ENCODE measurements around the gene ZNF618. TPM values are rescaled to one million over a fixed set of nuclear protein-coding genes. Genes with fewer than 3 reads are reported as not detected.

ZNF618 gene
- total RNA-seq, 1 donor from 2014 or later: 12.1 TPM

DNA sequence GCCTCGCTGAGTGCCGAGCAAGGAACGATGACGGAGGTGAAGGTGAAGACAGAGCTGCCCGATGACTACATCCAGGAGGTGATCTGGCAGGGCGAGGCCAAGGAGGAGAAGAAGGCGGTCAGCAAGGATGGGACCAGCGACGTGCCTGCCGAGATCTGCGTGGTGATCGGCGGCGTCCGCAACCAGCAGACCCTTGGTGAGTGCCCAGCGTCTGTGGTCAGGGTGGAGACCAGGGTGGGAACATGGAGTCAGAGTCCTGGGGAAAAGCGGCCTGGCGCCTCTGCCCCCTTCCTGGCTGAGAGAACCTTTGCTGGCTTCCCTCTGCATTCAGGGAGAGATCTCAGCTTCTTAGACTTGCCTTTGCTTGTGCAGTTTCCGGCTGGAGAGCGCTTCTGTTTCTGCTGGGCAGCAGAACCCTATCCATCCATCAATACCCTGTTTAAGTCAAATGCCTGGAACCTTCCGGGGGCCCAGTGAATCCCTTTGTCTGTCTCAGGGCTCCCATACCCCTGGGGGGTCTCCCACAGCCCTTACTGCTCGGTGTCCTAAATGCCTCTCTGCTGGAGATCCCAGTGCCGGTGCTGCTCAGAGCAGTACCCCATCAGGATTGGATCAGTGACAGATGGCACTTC is 112.4 kb downstream of the ZNF618 start:
- Histone ChIP-seq H3K4me3 (ENCODE audit: low read depth, low read length) (no peak overlapping the region), H3K27me3 (ENCODE audit: control insufficient read depth, insufficient read depth, low read length) (no peaks in the 10 kb centered on the region)
- TF ChIP-seq, protein P1, sequence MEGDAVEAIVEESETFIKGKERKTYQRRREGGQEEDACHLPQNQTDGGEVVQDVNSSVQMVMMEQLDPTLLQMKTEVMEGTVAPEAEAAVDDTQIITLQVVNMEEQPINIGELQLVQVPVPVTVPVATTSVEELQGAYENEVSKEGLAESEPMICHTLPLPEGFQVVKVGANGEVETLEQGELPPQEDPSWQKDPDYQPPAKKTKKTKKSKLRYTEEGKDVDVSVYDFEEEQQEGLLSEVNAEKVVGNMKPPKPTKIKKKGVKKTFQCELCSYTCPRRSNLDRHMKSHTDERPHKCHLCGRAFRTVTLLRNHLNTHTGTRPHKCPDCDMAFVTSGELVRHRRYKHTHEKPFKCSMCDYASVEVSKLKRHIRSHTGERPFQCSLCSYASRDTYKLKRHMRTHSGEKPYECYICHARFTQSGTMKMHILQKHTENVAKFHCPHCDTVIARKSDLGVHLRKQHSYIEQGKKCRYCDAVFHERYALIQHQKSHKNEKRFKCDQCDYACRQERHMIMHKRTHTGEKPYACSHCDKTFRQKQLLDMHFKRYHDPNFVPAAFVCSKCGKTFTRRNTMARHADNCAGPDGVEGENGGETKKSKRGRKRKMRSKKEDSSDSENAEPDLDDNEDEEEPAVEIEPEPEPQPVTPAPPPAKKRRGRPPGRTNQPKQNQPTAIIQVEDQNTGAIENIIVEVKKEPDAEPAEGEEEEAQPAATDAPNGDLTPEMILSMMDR (IDR thresholded peaks at IDR 0.05; ENCODE audit: insufficient read depth, low read length, poor library complexity, severe bottlenecking): no peak

DNA sequence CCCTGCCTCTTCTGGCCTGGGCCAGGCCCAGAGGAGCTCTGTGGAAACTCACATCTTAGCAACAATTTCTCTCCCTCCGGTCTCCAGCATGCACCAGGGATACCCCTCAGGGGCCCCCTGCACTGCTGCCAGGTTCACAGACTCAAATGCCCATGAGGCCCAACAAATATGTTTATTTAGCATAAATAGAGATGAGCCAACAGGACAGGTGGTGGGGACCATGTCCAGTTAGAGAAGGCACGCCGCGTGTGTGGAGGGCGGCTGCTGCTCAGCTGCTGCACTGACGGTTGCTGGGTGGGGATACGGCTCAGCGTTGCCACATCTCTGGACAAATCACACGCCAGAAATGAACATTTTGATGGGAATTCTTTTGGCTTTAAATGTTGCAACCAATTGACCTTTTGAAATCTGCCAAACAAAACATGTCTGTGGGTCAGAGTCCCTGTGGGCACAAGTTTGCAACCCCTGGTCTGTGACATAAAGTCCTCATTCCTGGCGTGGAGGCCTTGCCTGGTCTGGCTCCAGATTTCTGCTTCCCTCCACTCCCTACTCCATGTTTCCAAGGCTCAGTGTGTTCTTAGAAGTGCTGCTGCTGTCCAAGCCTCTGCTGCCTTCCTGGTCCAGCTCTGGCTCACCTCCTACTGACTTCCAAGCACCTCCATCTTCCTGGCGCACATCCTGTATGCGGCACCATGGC is 113.1 kb downstream of the ZNF618 start:
- DNase-seq (ENCODE audit: low read depth): no peak
- no peak overlapping the region for H3K4me3 ChIP-seq (ENCODE audit: low read depth, low read length)
- TF ChIP-seq, protein P1 (IDR thresholded peaks at IDR 0.05; ENCODE audit: insufficient read depth, low read length, poor library complexity, severe bottlenecking): no peak
- H3K27me3 ChIP-seq (ENCODE audit: control insufficient read depth, insufficient read depth, low read length): no peaks in the 10 kb centered on the region
- H3K36me3 ChIP-seq (ENCODE audit: control insufficient read depth, insufficient read depth, low read length): peaks cover 1% of the 10 kb centered on the region

More for the DNA sequence above, 112.4 kb downstream of the ZNF618 start:
- no peak for DNase-seq (ENCODE audit: low read depth)
- H3K36me3 ChIP-seq (ENCODE audit: control insufficient read depth, insufficient read depth, low read length): peaks cover 1% of the 10 kb centered on the region

DNA sequence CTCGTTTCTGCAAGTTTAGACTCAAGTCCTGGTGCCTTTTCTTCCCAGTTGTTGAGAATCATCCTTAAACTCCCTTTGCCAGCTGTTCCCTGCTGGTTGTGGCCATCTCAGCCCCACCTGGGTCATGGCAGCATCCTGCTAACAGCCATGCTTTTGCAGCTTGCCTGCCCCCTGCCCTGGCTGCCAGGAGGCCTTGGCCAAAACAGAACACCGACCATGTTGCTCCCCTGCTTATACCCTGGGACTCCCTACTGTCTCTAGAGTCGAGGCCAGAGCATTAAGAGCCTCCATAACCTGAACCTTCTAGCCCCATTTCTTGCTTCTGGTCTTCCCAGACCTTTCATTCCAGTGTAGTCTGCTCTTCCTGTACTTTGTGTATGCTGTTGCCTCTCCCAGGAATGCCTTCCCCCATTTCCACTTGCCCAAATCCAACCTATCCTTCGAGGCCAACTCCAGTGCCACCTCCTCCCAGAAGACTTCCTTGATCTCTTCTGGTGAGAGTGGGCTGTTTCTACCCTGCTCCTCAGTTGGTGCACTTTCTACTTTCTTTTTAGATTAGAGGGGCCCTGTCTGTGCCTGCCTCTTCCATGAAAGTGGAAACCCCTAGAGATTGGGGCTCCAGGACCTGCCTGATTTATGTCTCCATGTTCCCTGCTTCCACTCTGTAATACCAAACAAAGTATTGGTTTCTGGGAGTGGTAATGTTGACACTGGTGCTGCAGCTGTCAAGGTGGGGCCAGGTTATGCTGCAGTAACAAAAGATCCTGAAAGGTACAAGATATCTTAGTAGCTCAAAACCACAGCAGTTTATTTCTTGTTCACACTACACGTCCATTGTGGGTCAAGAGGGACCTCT is 113.8 kb downstream of the ZNF618 start:
- DNase-seq (ENCODE audit: low read depth): no peak
- peaks cover 1% of the 10 kb centered on the region for H3K36me3 ChIP-seq (ENCODE audit: control insufficient read depth, insufficient read depth, low read length)
- TF ChIP-seq, protein P1 (IDR thresholded peaks at IDR 0.05; ENCODE audit: insufficient read depth, low read length, poor library complexity, severe bottlenecking): no peak
- H3K4me3 ChIP-seq (ENCODE audit: low read depth, low read length): no peak overlapping the region
- no peaks in the 10 kb centered on the region for H3K27me3 ChIP-seq (ENCODE audit: control insufficient read depth, insufficient read depth, low read length)

DNA sequence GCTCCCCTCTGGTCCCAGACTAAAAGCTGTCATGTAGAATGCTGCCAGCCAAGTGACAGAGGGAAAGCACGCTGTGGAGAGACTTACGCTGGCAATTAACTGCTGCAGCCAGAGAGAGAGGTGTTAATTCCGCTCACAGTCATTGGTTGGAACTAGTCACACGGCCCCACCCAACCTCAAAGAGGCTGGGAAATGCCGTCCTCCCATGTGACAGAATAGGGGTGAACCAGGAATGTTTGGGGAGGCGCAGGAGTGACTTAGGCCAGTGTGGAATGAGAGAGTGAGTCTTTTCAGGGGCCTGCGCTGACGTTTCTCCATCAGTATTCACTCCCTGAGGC is 114.4 kb downstream of the ZNF618 start:
- TF ChIP-seq, protein P1 (IDR thresholded peaks at IDR 0.05; ENCODE audit: insufficient read depth, low read length, poor library complexity, severe bottlenecking): no peak
- peaks cover 1% of the 10 kb centered on the region for H3K36me3 ChIP-seq (ENCODE audit: control insufficient read depth, insufficient read depth, low read length)
- no peak overlapping the region for H3K4me3 ChIP-seq (ENCODE audit: low read depth, low read length)
- H3K27me3 ChIP-seq (ENCODE audit: control insufficient read depth, insufficient read depth, low read length): no peaks in the 10 kb centered on the region
- DNase-seq (ENCODE audit: low read depth): no peak

DNA sequence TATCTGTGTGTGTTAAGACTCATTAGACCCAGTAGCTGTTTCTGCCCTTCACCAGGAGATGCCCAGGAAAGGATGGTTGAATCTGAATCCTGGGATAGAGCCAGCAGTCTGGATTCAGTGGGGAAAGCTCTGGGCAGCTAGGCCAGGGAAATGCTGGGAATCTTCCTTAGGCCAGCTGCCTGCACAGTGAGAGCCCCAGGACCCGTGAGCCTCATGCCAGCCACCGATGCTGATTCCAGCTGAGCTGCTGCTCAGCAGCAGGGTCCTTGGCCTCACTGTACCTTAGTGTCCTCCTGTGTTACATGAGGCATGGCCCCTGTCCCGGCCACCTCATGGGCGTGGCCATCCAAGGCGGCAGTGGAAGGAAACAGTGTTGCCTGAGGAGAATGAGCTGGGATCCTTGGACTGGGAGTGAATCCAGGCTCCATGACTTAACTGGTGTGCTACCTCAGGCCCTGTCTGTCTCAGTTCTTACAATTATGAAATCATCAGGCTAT is 114.9 kb downstream of the ZNF618 start:
- TF ChIP-seq, protein P1 (IDR thresholded peaks at IDR 0.05; ENCODE audit: insufficient read depth, low read length, poor library complexity, severe bottlenecking): no peak
- no peaks in the 10 kb centered on the region for H3K27me3 ChIP-seq (ENCODE audit: control insufficient read depth, insufficient read depth, low read length)
- H3K4me3 ChIP-seq (ENCODE audit: low read depth, low read length): no peak overlapping the region
- H3K36me3 ChIP-seq (ENCODE audit: control insufficient read depth, insufficient read depth, low read length): peaks cover 1% of the 10 kb centered on the region
- DNase-seq (ENCODE audit: low read depth): no peak

Measured in kidney epithelial cell (primary cell).